Tibial artery (tissue), 4 donors: ENCODE measurements around the gene TGM6.

Source experiments
- DNase-seq, 2 donors: peaks; one replicate each; pipeline ENCODE4 v3.0.0-alpha.2; 2019
- H3K27ac ChIP-seq, 2 donors: fragments of 200-600 bp; sonication (generic) in 1 of 2; 1 replicate in 1 of 2; 2 replicates in 1 of 2; pipeline ENCODE4 v1.5.1; 2018 to 2019; ENCODE audit warnings: mild to moderate bottlenecking in 1 of 2
- H3K27me3 ChIP-seq, 2 donors: fragments of 200-600 bp; sonication (generic) in 1 of 2; one replicate each; pipeline versions ENCODE4 v1.5.1 to v1.6.0; 2016 to 2019
- H3K36me3 ChIP-seq, 3 donors: fragments of 200-600 bp; sonication (generic) in 2 of 3; one replicate each; pipeline ENCODE4 v1.5.1; 2016 to 2019; ENCODE audit warnings: mild to moderate bottlenecking in 2 of 3
- H3K4me1 ChIP-seq, 4 donors: fragments of 200-600 bp; sonication (generic) in 2 of 4; 1 replicate in 3 of 4; 2 replicates in 1 of 4; pipeline ENCODE4 v1.5.1; 2016 to 2019
- H3K4me3 ChIP-seq, 2 donors: fragments of 200-600 bp; sonication (generic) in 1 of 2; 1 replicate in 1 of 2; 2 replicates in 1 of 2; pipeline ENCODE4 v1.5.1; 2018 to 2019; ENCODE audit warnings: mild to moderate bottlenecking in 2 of 2
- H3K9me3 ChIP-seq, 3 donors: fragments of 200-600 bp; sonication (generic) in 1 of 3; one replicate each; pipeline ENCODE4 v1.5.1; 2016 to 2019
- intact Hi-C: fragments of 100-400 bp; cut with DNase I; formaldehyde crosslinking; loops from one replicate; pipeline ENCODE4 v1.15.0; 2023; ENCODE audit warnings: low total_unique reads
- TF ChIP-seq, protein P1 (sequence below), 2 experiments: fragments of 200-600 bp in 1 of 2; fragments of 450-650 bp in 1 of 2; IDR thresholded peaks; one replicate each; pipeline ENCODE4 v1.5.1; 2017 to 2019; ENCODE audit warnings: antibody characterized with exemption in 2 of 2, mild to moderate bottlenecking in 1 of 2, moderate library complexity in 1 of 2

The TGM6 gene

DNA sequence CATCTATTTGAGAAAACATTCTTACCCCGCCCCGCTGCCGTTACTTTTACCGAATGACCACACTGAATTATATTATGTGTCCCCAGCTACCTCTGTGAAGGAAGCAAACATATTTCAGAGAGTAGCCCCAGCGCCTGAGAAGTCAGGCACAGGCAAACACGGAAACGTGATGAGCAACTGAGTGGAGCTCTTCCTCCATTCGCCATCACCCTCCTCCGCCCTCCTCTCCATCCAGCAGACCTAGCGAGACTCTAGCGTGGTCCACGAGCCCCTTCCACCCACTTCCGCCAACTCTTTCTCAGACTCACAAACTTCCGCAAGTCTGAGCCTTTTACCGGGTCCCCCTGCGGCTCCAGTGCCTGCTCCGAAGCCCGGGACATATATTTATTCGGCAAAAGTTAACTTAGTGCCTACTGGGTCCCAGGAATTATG is 89.3 kb downstream of the TGM6 start:
- Histone ChIP-seq H3K9me3 (no peaks in the 10 kb centered on the region), H3K27ac (peak overlapping the region; percentile 91 to 94), H3K27me3 (no peaks in the 10 kb centered on the region), H3K4me1 (peaks cover 0 to 27% (median 22%) of the 10 kb centered on the region in 4 donors), H3K36me3 (peaks cover 27 to 32% (median 30%) of the 10 kb centered on the region in 3 donors), H3K4me3 (peak overlapping the region; percentile 65 to 77)
- intact Hi-C loops: loop anchor here (5.0 to 10.0 kb wide), 3 partner anchors 52 to 1345 kb away; partner anchors contain the start of gene NOP56
- DNase-seq: peak; percentile 40 to 73
- TF ChIP-seq, protein P1, sequence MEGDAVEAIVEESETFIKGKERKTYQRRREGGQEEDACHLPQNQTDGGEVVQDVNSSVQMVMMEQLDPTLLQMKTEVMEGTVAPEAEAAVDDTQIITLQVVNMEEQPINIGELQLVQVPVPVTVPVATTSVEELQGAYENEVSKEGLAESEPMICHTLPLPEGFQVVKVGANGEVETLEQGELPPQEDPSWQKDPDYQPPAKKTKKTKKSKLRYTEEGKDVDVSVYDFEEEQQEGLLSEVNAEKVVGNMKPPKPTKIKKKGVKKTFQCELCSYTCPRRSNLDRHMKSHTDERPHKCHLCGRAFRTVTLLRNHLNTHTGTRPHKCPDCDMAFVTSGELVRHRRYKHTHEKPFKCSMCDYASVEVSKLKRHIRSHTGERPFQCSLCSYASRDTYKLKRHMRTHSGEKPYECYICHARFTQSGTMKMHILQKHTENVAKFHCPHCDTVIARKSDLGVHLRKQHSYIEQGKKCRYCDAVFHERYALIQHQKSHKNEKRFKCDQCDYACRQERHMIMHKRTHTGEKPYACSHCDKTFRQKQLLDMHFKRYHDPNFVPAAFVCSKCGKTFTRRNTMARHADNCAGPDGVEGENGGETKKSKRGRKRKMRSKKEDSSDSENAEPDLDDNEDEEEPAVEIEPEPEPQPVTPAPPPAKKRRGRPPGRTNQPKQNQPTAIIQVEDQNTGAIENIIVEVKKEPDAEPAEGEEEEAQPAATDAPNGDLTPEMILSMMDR (IDR thresholded peaks at IDR 0.05): no peak

DNA sequence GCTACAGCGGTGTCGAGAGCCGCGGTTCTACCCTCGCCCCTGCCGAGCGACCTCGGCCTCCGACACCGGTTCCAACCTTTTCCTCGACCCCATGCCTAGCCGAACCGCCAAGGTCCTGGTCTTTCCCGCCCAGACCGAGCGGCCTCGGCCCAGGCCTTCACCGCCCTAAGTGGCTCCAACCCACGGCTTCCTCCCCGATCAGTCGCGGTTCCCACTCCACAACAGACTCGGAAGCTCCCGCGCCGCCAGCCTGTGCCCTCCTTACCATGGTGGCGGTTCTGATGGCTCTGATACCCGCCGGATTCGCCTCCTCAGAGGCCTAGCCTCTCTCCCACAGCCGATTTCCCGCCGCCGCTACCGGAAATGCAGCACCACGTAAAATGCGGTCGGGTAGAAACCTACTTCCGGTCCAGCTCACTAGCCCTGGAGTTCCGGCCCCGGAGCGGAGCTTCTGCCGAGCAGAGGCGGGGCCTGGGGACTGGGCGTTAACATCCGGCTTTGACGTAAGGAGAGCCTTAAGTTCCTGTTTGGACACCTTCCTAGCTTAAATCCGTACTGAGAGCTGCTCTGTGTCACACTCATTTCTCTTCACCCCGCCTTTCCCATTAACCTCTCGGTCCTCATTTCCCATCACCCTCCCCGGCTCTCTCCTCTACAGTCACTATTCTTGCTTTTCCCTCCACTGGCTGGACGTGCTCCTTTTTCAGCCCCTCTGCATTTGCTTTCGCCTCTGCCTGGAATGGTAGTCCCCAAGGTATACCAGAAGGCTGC is 89.9 kb downstream of the TGM6 start, which contains the start of gene SNRPB:
Gene SNRPB (minus strand): TSS at position 367 of the 771 bp plus-strand sequence. CDS start 99 bp downstream, at position 268.
- no peaks in the 10 kb centered on the region for H3K27me3 ChIP-seq
- TF ChIP-seq, protein P1 (IDR thresholded peaks at IDR 0.05): no peak
- H3K4me1 ChIP-seq: peaks cover 0 to 27% (median 22%) of the 10 kb centered on the region in 4 donors
- peaks cover 21 to 26% (median 24%) of the 10 kb centered on the region in 3 donors for H3K36me3 ChIP-seq
- DNase-seq: peak; percentile 96 to 98
- H3K9me3 ChIP-seq: no peaks in the 10 kb centered on the region
- H3K4me3 ChIP-seq: peak within 1 kb of the TSS; percentile 65 to 77
- intact Hi-C loops: loop anchor here (5.0 to 10.0 kb wide), 3 partner anchors 52 to 1346 kb away; partner anchors contain the start of gene NOP56
- peak within 1 kb of the TSS; percentile 91 to 94 for H3K27ac ChIP-seq

DNA sequence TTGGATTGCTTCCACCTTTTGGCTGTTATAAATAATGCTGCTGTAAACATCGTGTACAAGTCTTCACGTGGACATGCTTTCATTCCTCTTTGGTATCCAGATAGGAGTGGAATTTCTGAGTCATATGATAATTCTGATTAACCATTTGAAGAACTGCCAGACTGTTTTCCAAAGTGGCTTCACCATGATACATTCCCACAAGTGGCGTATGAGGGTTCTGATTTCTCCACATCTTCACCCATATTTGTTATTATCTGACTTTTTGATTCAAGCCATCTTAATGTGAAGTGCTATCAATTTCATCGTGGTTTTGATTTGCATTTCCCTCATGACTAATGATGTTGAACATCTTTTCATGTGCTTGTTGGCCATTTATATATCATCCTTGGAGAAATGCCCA is 92.8 kb downstream of the TGM6 start:
- peaks cover 0 to 5% (median 0%) of the 10 kb centered on the region in 3 donors for H3K36me3 ChIP-seq
- TF ChIP-seq, protein P1 (IDR thresholded peaks at IDR 0.05): no peak
- no peak for DNase-seq
- peaks cover 0 to 20% (median 14%) of the 10 kb centered on the region in 4 donors for H3K4me1 ChIP-seq
- H3K27me3 ChIP-seq: no peaks in the 10 kb centered on the region
- no peak overlapping the region for H3K27ac ChIP-seq
- no peak overlapping the region for H3K4me3 ChIP-seq
- intact Hi-C loops: loop anchor here (5.0 to 10.0 kb wide), 3 partner anchors 49 to 1349 kb away; partner anchors contain the start of gene NOP56
- no peaks in the 10 kb centered on the region for H3K9me3 ChIP-seq

DNA sequence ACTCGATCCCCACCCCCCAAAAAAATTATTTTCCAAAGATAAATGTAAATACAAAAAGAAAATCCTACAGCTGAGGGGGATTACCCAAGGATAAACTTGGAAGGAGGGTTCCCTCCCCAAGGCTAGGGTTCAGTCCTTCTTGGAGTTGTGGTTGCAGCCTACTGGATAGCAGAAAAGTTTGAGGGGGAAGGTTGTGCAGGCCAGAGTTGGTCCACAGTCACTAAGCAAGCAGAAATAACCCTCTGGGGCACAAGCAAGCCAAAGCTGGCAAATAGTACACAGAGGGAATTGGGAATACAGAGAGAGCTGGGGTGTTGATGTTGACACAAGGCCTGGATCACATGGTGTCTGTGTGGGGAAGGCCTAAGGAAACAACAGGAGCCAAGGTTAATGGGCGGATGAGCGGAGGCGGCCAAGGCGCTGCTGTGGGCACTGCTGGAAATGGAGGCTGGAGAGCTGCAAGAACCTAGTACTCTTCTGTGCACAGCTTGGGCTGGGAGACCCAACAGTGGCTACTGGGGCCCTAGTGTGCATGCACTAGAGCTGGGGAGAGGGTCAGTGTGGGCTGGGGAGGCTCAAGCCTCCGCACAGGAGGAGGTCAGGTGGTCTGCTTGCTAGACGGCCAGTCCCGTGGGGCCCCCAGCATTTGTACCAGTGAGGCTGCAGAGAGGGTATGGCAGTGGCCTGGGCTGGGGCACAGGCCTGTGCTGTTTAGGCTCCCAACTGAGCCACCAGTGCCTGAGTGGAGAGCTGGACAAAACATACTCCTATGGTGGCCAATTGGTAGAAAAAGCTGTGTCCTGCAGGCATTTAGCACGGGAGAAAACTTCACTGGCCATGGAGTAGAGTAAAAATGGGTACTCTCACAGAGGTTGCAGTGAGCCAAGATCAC is 95.4 kb downstream of the TGM6 start:
- Histone ChIP-seq H3K27me3 (no peaks in the 10 kb centered on the region), H3K4me3 (no peak overlapping the region), H3K9me3 (no peaks in the 10 kb centered on the region), H3K27ac (no peak overlapping the region), H3K36me3 (peaks cover 3 to 18% (median 7%) of the 10 kb centered on the region in 3 donors), H3K4me1 (peaks cover 0 to 5% (median 1%) of the 10 kb centered on the region in 4 donors)
- no peak for DNase-seq
- intact Hi-C loops: loop anchor here (10.0 kb wide), 2 partner anchors 179 to 1351 kb away; partner anchors contain the start of gene NOP56
- TF ChIP-seq, protein P1 (IDR thresholded peaks at IDR 0.05): no peak
